Germinal center (tissue), 1 donor: ENCODE data around the gene GRIN3B.
"Not testable (repeated sequence)": the region's sequence is repeated elsewhere in the genome, so short reads cannot be mapped to it uniquely, and the experiment has no call there.

Experiments used
- DNase-seq: peaks from one replicate; pipeline ENCODE4 v3.0.0; 2012; ENCODE audit warnings: mixed read lengths, low spot score

Gene GRIN3B, protein sequence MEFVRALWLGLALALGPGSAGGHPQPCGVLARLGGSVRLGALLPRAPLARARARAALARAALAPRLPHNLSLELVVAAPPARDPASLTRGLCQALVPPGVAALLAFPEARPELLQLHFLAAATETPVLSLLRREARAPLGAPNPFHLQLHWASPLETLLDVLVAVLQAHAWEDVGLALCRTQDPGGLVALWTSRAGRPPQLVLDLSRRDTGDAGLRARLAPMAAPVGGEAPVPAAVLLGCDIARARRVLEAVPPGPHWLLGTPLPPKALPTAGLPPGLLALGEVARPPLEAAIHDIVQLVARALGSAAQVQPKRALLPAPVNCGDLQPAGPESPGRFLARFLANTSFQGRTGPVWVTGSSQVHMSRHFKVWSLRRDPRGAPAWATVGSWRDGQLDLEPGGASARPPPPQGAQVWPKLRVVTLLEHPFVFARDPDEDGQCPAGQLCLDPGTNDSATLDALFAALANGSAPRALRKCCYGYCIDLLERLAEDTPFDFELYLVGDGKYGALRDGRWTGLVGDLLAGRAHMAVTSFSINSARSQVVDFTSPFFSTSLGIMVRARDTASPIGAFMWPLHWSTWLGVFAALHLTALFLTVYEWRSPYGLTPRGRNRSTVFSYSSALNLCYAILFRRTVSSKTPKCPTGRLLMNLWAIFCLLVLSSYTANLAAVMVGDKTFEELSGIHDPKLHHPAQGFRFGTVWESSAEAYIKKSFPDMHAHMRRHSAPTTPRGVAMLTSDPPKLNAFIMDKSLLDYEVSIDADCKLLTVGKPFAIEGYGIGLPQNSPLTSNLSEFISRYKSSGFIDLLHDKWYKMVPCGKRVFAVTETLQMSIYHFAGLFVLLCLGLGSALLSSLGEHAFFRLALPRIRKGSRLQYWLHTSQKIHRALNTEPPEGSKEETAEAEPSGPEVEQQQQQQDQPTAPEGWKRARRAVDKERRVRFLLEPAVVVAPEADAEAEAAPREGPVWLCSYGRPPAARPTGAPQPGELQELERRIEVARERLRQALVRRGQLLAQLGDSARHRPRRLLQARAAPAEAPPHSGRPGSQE

GRCh38 chr19:1000095-1000494, at the start of gene GRIN3B:
Gene GRIN3B, plus strand, starts transcription at chr19:1000419. Its CDS starts 19 bp downstream, at chr19:1000438.
- peak; percentile 85 for DNase-seq

GRCh38 chr19:952049-952679, 48.1 kb upstream of the GRIN3B start:
- DNase-seq = no peak

DNA sequence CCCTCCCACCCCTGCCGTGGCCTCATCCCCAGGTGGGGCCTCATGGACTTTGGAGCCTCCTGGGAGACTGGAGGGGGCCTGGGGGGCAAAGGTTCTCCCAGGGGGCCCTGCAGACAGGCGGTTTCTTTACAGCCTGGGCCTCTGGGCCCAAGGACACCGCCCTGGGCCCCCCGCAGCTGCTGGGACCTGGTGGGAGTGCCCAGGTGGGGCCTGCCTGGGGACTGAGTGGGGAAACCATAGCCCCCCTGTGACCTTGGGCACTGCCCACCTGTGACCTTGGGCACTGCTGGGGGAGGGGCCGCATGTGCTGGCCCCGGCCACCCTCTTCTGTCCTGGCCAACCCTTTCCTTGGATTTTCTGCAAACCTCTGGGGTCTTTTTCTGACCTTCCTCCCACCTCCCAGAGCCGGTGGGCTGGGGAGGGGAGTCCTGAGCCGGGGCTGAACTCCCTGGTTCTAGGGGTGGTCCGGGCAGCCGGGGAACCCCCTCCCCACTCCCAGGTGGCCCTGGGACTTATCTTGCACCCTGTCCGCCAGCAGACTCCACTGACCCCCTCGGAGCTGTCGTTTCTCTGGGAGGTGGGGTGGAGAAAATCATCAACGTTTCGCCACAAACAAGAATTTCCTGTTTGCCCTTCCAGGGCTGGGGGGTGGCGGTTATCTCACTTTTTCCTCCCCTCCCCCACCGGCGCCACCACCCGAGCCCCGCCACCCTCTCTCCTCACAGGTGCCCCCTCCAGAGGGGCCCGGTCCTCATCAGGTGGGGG, 47.4 kb upstream of the GRIN3B start:
- no peak for DNase-seq

DNA sequence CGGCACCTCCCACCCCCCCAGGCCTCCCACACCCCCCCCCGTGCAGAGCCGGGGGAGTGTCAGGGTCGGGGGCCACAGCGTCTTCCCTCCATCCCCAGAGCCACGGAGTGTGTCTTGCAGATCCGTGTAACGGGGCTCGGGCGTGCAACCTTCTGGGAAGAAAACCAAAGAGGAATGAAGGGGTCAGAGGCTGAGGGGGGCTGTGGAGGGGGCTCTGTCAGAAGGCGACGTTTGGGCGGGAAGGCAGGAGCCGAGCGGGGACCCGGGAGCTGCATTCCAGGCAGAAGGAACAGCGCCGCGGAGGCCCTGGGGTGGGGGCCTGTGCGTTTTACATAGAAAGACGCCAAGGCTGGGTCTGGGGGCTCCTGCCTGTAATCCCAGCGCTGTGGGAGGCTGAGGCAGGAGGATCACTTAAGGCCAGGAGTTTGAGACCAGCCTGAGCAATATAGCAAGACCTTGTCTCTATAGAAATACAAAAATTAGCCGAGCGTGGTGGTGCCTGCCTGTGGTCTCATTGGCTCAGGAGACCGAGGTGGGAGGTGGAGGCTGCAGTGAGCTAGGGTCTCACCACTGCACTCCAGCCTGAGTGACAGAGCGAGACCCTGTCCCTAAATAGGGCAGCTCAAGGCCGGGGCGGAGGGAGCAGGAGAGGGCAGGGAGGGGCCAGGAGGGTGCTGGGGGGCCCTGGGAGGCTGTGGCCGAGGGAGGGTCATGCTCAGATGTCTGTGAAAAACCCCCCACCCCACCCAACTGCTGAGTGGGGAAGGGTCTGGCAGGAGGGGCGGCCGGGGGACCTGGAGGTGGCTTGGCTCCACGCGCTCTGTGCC, 46.6 kb upstream of the GRIN3B start:
- DNase-seq = no peak

- no peak for DNase-seq
Observed at GRCh38 chr19:954272-954671, 45.9 kb upstream of the GRIN3B start.

DNA sequence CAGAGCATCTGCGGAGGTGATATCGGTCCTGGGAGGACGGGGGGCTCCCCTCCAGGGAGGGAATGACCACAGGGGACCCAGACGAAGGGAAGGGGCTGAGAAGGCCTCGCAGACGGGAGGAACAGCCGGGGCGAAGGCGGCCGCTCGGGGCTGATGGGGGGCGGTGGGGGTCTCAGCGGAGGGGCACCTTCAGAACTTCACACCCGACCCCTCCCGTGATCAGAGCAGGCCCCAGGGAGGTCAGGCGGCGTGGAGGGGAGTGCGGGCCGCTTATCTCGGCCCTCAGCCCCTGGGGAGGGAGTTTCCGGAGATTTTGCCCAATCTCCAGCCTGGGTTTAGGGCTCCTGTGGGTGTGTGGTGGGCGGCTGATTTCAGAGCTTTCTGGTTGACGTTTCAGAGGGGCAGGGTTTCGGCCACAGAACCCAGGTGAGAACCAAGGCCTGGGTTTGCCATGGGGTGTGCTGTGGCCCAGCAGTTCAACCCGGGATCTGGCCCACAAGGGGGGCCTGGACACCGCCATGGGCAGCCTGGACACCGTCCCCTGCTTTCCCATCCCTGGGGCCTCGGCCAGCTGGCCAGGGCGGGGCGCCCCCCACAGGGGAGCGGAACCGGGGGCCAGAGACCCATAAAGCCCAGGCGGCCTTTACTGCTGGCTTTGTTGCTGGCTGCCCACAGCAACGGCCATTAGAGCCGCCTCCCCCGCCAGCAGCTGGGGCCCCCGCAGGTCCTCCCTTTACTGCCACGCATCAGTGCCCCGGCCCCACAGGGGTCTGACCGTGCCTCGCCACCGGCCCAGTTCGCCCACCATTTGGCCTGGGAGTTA, 45.3 kb upstream of the GRIN3B start:
- peak; percentile 40 for DNase-seq

DNA sequence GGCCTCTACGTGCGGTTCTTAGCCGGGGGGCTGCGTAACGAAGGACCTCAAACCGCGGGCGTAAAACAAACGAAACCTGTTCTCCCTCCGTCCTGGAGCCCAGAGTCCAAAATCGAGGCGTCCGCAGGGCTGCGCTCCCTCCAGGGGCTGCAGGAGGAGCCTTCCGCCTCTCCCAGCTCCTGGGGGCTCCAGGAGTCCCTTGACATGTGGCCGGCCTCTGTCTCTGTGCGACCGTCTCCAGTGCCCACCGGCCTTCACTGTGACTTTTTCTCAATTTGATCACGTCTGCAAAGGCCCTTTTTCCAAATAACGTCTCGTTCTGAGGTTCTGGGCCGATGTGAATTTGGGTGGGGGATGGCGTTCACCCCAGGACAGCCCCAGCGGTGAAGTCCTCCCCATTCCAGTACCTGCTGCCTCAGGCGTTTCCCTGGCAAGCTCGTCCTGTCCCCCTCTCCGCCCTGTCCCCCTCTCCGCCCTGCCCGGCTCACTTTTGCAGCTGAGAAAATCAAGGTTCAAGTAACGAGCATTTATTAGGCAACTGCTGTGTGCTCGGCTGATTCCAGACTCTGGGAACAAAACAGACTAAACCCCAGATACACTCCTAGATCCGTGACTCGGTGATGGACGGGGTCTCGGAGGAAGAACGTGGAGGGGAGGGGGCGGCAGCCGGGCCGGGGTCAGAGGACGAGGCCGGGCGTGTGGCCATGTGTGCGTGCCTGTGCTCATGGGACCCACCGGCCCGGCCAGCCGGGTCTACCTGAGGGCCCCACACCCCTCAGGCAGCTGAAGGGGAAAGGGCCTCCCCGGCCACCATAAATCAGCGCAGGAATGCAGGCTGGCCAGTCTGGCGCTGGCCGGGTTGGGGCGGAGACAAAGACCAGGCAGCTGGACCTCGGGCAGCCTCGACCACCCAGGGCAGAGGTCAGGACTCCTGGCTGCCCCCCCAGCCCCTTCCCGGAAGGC, 44.1 kb upstream of the GRIN3B start:
- no peak for DNase-seq

- no peak for DNase-seq
Observed at GRCh38 chr19:956766-957440, 43.3 kb upstream of the GRIN3B start.

- DNase-seq = not testable (repeated sequence)
Observed at GRCh38 chr19:957578-957977, 42.6 kb upstream of the GRIN3B start.

GRCh38 chr19:958967-959855, 41.0 kb upstream of the GRIN3B start:
- no peak for DNase-seq

DNA sequence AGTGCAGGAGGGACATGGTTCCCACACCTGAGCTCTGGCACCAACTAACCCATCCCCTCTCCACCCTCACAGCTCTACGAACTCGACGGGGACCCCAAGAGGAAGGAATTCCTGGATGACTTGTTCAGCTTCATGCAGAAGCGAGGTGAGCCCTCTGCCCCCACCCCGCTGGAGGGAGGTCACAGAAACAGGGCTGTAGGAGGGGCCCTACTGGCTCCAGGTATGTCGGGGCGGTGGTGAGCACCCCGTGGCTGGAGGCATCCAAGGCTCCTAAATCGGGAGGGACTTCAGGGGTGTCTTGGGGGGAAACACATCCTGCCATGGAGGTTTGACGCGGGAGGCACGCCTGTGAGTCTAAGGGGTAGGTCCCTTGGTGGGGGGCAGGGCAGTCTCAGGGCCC, 40.2 kb upstream of the GRIN3B start:
- DNase-seq = no peak

GRCh38 chr19:960601-960938, 39.6 kb upstream of the GRIN3B start:
- no peak for DNase-seq

DNA sequence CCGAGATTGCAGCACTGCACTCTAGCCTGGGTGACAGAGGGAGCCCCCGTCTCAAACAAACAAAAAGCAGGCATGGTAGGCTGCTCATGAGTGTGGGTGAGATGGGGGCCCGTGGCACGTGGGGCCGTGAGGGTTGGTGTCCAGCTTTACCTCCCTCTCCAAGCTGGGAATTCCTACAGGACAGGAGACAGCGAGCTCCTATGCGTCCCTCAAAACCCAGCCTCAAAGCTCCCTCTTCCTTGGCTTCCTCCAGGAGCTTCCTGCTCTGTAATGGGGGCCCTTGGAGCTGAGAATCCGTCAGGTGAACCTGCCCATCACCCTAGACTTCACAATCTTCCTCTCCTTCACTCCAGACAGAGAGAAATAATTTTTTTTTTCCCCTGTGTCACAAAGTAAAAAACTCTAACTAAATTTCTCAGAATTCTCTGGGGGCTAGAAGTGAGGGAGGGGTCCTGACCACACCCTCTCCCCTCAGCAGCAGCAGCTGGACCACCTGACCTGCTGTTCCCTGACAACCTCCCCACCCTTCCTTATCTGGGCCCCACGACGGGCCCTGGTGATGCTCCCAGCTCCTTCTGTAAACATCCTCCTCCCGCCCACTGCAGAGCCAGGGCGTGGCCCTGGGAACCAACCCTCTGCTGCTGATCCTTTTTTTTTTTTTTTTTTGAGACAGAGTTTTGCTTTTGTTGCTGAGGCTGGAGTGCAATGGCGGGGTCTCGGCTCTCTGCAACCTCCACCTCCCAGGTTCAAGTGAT, 38.2 kb upstream of the GRIN3B start:
- no peak for DNase-seq

GRCh38 chr19:962683-963400, 37.4 kb upstream of the GRIN3B start:
- DNase-seq = no peak

- DNase-seq = no peak
Observed at GRCh38 chr19:963486-963951, 36.7 kb upstream of the GRIN3B start.
